GM18502 (cell line): Measurements from ENCODE around the gene RHOBTB3.

Experiments
- ATAC-seq: cut with Tn5 transposase; IDR thresholded peaks from one replicate; pipeline ENCODE4 v1.9.1; 2021; ENCODE audit warnings: mild to moderate bottlenecking; ENCODE audit not compliant: unreplicated experiment, poor library complexity

Gene RHOBTB3

DNA sequence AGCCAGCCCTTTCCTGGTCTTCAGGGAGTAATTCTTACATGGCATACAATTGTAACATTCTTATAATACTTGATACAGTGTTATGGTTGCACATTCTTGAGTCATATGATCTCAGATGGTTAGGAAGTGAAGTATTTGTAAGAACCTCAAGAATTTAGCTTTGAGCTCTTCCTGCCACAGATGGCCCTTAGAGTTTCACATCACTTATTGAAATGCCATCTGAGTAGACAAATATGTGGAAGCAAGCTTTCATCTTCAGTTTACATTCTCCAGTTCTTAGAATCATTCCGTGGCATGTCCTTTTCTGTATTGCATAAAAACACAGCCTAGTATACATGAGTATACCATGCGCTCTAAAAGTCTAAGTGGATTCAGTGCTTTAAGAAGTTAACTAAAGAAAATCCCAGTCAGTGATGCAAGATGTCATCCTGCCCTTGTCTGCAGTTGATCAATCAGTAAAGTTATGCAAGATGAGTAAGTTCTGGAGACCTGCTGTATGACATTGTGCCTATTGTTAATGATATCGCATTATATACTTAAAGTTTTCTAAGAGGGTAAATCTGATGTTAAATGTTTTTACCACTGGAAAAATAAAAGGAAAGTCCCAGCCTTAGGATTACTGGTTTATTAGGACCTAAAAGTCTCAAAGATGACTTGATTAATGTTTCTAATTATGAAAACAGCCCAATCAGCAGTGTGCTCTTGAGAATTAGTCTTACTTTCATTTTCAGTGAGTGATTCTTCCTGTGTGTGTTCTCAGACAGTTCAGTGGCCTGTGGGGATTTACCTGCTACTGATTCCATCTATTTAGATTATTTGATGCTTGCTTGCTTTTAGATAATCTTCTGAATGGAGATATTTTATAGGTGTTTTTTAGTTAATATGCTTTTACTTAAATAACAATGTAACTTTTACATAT is 29.4 kb downstream of the RHOBTB3 start:
- peak; percentile 93 for ATAC-seq

DNA sequence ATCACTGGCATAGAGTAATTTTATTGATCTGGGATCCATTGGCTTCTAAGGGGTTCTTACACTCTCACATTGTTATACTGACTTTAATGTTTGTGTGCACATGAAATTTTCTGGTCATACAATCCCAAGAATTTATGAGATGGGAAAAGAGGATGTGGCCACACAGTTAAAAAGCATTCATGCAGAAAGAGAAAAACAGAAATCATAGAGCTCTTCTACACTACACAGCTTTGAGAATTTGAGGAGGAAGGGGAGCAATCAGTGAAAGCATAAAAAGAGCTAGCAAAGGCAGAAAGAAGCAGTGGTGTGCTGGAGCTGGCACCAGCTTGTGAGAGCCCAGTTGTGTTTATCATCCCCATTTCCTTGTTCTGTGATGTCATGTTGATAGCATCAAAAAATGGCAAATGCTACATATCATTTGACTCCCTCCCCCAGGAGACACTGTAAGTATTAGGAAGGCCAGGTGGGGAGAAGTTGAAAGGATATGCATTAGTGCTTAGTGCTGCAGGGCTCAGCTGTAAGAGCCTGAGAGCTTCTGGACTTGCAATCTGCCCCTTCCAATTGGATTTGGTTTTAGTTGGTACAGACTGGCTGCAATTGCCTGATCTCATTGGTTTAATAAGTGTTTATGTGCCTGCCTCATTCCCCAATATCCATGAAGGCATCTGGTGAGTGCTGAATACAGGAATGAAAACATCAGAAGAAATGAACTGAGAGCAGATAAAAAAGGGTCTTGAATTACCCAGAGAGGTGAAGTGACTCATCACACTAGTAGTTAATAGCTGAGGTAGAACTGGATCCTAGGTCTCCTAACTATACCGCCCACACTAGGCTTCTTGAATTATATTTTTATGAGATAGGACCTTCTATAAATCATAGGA is 30.9 kb downstream of the RHOBTB3 start:
- no peak for ATAC-seq

DNA sequence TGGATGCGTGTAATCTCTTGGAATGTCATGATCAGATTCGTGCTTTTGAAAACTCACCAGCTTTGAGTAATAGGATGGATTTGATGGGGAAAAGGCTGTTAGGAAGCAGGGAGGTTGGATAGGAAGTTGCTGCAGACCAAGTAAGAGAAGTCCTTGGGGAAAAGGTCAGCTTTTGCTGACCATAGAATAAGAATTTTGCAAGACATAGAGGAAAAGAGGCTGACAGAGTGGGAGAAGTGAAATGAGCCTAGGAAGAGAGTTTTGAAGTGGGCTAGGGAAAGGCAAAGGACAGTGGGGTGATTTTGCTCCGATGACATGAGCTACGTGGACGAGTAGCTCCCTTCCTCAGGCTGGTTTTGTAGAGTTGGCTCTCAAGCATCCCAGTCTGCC is 31.5 kb downstream of the RHOBTB3 start:
- ATAC-seq, result no peak

DNA sequence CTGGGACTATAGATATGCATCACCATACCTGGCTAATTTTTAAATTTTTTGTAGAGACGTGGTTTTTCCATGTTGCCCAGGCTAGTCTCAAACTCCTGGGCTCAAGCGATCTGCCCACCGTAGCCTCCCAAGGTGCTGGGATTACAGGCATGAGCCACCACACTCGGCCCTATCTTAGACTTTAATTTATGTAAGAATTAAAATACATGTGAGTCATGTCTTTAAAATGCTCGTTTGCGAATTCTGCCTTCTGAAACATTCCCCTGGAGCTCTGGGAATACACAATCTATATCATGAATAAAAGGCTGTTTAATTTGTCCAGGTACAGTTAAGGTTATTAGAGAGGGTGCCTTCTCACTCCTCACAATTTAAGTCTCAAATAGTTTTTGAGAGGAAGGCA is 32.8 kb downstream of the RHOBTB3 start:
- ATAC-seq, result no peak

DNA sequence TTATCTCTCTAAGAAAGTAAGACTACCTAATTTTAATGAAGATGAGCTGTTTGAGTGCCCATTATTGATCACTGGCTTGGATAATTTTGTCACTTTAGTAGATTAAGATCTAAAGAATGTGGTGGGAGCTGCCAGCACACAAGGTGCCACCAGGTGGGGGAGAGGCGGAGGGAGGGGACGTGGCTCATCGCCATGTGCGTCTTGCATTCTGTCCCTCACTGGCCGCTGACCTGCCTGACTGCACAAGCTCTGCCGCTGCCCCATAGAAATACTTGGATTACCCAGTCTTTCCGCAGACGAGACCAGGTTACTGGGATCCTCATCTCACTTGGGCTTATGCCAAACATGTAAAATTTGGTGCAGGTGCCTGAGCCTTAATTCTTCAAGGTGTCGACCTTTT is 37.6 kb downstream of the RHOBTB3 start:
- no peak for ATAC-seq

DNA sequence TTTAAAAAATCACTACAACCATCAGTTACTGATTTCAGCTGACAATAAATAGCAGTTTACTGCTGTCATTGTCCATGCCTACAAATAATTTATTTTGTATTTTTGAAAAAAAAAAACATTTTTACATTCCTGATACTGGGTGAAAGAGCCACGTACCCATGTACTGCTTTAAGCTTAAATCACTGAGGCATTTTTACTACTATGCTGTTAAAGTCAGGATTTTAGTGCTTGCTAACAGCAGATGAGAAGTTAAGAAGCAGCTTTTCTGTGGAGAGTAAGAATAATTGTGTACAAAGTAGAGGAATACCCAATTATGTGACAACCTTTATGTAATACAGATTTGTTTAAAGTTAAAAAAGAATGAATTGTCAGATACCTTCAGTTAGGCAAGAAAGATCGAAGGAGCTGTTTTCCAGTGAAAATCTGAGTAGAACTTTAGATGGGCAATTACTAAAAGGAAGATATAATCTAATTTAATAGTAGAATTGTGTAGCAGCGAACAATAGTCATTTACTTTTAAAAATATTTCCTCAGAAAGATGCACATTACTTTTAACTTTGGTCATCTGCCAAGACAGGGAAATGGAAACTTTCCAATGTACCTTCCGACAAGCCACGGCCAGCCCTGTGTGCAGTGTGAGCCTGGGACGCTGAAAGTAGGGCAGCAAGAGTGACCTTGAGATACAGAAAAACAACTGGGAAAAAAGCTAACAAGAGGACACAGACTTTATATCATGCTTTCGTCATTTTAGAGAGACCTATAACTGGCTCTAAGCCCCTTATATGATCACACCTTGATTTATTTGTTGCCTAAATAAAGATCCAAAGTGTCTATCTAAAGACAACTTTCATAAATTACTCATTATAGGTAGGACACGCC is 39.9 kb downstream of the RHOBTB3 start:
- ATAC-seq, result no peak

DNA sequence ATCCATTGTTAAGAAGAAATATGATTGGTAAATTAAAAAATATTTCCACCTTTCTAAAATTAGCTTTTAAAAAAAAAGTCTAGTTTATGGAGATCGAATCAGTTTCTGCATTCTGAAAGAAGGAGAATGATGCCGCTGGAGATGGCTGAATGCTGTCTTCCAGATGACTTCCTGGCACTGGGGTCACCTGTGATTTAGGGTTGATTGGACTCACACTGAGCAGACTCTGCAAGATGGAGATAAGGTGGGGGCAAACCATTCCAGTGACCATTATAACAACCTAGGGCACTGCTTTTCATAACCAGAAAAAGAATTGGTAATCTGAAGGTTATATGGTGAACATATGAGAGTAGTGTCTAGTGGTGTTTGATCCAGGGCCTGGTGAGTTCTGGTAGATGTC is 40.8 kb downstream of the RHOBTB3 start:
- no peak for ATAC-seq

DNA sequence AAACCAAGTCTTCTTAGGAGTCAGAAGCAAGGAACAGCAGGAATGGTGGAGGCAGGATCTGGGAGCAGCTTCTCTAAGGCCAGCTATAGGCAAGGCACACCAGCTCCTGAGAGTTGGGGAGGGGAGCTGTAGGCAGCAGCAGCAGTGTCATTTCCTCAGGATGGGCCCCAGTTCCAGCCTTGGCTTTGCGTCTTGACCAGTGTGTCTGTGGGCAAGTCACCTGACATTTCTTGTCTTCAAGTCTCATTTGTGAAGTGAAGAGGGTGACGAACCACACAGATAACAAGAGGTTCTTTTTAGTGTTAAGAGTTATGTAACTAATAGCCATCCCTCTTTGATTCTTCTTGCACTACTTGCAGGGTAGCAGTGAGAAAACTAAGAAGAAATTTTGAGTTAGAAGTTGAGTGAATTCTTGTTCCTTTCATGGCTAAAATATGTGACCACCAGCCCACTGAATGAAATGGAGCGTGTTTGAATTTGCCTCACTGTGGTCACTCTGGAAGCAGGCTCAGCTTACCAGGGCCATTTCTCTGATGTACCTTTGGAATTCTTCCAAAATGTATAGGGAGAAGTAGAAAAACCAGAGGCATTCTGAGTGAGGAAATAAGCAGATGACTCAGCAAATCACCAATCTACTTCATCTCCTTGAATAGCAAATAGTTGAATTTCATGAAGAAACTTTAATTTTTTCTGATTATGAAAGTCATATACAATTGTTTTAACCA is 42.4 kb downstream of the RHOBTB3 start:
- no peak for ATAC-seq

DNA sequence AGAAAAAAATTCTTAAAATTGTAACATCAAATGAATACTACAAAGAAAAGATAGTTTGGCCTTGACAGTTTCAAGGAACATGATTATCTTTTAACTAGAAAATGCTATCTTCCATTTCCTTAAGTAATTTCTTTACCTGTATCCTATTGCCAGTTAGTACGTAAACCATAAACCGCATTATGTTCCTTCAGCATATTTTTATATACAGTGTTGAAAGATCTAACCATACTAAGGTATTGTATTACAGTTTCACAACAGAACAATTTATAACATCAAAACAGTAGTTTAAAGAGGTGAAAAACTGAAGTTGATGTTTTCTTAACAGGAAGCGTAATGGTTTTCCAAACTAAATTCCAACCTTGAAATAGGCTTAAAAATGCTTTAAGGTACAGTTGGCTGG is 46.3 kb downstream of the RHOBTB3 start:
- no peak for ATAC-seq

DNA sequence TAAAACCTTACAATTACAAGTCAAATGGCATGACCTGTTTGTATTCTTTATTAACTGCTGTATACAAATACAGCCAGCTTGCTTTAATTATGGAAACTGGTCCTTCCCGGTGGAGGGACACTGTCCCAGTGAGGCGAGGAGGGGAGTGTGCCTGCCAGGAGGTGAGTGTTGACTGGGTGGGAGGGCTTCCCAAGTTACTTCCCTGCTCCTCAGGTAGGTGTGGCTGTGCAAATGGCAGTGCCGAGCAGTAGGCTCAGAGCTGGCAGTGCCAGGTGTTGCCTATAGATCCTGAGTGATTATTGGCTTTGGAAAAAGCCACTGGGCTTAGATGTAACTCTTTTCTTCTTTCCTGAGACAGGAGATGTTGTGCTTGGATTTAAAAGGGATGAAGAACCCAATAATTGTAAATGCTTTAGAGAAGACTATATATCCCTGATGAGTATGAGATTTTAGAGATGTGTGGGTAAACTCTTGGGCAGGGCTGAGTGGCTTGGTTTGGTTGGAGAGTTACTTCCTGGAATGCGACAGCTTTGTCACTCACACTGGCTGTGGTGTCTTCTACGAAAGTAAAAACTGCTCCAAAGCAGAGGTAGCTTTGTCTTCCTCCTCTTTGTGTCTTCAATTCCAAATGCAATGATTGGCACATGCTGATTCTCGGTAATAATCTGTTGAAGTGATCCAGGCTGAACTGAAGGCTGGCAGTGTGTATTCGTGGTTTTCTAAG is 47.7 kb downstream of the RHOBTB3 start:
- ATAC-seq, result no peak

DNA sequence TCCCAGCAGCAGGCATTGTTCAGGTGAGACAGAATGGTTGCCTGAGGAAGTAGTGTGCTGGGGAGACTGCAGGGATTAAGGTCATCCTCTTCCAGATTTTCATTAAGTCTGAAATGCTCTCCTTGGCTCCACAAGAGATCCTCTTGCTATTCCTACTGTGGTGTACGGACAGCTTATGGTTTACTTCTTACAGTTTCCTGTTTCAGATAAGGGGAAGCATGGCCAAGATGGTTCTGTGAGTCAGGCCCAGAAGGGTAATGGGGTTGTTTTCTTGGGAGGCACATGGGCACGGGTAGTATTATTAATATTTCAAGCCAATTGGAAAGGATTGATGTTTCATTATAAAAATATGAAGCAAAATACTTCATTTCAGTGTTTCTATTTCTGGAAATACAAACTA is 48.5 kb downstream of the RHOBTB3 start:
- no peak for ATAC-seq

DNA sequence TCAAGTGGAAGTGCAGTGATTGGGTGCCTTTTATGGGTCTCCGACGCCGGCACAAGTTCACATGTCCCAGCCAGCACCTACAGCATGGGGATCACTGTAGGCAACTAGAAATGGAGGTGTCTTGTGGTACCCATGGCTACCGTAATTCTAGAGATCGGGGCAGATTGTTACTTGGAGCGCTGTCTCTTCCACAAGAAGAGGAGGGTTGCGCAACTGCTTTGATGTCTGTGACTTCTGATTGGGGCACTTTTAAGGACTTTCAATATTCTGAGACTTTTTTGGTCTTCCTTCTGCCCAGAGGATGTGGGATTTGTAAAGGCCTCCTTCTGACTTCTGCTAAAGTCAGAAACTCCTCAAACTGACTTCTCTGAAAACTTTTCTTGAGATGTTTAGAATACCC is 49.5 kb downstream of the RHOBTB3 start:
- no peak for ATAC-seq

DNA sequence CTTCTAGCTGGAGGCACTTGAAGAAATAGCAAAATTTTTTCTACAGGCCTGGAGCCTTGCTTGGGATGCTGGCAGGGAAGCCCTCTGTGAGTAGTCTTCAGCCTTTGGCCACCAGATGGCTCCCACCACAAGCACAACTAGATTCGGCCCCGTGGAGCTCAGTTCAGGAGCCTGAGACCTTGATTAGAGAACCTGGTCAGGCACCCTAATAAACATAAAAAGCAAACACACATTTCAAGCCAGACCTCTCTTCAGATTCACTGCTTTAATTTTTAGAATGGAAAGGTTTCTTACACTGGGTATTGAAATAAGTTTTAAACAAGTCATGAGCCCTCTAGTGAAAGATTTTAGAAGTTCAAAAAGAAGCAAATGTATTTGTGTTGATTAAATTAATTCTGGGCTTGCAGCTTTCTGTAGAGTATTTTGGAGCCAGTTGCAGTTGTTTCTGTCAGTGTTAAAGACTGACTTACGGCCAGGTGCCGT is 50.0 kb downstream of the RHOBTB3 start:
- ATAC-seq, result peak; percentile 97

DNA sequence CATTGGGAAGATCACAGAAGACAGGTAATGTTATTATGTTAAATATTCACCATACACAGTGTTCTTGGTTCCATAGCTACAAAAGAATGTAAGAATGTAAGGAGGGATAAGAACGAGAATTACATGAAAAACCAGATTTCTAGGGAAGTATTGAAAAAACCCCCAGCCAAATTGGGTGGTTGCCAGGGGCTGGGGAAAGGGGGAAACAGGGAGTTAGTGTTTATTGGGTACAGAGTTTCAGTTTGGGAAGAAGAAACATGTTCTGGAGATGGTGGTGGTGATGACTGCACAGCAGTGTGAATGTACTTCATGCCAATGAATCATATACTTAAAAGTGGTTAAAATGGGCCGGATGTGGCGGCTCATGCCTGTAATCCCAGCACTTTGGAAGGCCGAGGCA is 51.0 kb downstream of the RHOBTB3 start:
- ATAC-seq, result no peak

DNA sequence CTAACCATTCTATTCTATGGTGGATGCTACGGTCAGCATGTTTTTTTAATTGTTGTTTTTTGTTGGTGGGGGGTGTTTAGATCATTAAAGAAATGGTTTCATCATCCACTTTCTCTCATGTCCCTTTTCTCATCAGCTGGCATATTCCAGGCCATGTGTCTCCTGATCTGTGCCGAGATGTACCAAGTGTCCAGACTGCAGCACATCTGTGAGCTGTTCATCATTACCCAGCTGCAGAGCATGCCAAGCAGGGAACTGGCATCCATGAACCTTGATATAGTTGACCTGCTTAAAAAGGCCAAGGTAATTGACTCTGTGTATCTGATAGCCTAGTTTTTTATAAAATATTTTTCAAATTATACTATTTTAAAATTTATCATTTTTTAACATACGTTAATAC is 52.5 kb downstream of the RHOBTB3 start:
- no peak for ATAC-seq

DNA sequence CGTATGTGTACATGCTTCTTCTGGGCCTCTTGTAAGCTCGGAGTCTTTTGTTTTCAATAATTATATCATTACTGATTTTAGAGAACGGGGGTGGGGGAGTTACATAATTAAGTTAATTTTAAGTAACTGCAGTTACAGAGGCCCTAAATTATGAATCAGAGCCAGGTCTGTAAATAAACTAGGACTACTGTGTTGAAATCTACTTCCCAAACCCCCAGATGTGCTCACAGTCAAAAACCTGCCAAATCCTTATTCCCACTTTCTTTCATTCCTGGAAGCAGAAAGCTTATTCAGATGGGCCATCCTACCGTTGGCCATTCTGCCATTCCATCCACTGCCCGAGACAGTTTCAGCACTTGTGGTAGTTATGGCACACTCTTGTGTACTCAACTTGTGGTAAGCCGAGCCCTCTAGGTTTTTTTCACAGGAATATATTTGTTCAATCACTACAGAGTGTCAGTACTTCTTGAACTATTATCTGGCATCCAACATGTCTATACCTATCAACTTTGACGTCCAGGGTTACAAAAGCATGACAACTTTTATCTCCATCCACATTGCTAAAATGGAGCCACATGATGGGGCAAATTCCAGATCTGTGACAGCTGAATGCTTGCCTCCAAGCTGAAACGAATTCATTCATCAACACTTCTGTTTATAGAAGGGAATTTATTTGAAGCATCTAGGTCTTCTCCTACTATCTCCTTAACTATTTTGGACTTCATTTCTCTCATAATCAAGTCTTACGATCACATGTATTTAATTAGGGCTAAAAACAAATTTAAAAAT is 53.6 kb downstream of the RHOBTB3 start:
- ATAC-seq, result no peak

DNA sequence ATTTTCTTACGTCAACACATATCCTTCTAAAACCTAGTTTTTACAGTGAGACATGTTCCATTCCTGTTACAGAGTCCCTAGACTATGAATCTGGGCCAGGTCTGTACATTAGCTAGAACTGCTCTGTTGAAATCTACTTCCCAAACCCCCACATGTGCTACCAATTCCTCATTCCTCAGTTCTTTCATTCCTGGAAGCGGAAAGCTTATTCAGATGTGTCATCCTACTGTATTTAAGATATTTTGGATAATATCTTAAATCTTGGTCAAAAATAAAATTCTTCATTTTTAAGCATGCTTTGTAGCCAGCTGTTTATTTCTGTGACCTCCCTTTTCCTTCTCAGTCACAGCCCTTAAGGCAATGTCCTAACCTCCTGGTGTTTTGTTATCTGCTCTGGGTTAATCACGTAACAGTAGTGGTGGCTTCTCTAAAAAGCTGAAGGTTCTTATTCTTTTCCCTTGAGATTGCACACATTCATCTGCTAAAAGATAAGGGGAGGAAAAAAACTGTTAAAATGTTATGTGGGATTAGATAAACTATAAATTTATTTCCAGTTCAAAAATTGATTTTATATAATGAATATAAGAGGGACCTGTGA is 55.8 kb downstream of the RHOBTB3 start:
- ATAC-seq, result no peak

DNA sequence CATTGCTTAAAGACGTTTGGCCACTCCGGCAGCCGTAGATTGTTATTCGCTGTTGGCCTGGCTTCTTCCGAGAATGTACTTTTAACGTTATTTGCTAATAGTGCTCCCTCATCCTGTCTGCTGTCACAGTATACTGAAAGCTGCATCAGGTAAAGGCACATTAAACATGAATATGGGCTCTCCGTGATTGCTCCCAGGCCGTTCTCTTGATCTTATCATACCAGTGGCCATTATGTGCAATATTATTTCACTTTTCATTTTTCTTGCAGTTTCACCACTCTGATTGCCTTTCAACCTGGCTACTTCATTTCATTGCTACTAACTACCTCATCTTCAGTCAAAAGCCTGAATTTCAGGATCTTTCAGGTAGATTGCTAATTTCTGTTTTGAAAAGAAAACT is 57.4 kb downstream of the RHOBTB3 start:
- no peak for ATAC-seq
